Ectodermal cell (in vitro differentiated cells): ENCODE results near the gene ENKD1.
"Not testable (repeated sequence)": the region's sequence is repeated elsewhere in the genome, so short reads cannot be mapped to it uniquely, and the experiment has no call there.

ENCODE experiments used
- H3K27ac ChIP-seq: 2 replicates; pipeline ENCODE4 v1.7.0; 2013; ENCODE audit warnings: mild to moderate bottlenecking, low read depth, low read length; ENCODE audit not compliant: insufficient read depth, poor library complexity, severe bottlenecking
- H3K27me3 ChIP-seq: 2 replicates; pipeline ENCODE4 v1.7.0; 2013; ENCODE audit warnings: mild to moderate bottlenecking, low read length; ENCODE audit not compliant: insufficient read depth, control insufficient read depth, poor library complexity, severe bottlenecking
- H3K36me3 ChIP-seq: one replicate; pipeline ENCODE4 v1.7.0; 2013; ENCODE audit warnings: low read length; ENCODE audit not compliant: control insufficient read depth, insufficient read depth
- H3K4me1 ChIP-seq: one replicate; pipeline ENCODE4 v1.7.0; 2013; ENCODE audit warnings: low read length; ENCODE audit not compliant: control insufficient read depth, insufficient read depth
- H3K4me3 ChIP-seq: 2 replicates; pipeline ENCODE4 v1.7.0; 2013; ENCODE audit warnings: low read depth, low read length, control low read depth; ENCODE audit not compliant: insufficient read depth
- H3K9me3 ChIP-seq: 2 replicates; pipeline ENCODE4 v1.7.0; 2013; ENCODE audit warnings: mild to moderate bottlenecking, low read length, moderate library complexity; ENCODE audit not compliant: control insufficient read depth
- WGBS, 2 experiments: methylation state at CpG; one replicate each; pipeline ENCODE4 v1.1.7; 2013; ENCODE audit warnings: missing lambda C conversion rate in 2 of 2; 5-methylcytosine and 5-hydroxymethylcytosine counted together

The ENKD1 gene

DNA sequence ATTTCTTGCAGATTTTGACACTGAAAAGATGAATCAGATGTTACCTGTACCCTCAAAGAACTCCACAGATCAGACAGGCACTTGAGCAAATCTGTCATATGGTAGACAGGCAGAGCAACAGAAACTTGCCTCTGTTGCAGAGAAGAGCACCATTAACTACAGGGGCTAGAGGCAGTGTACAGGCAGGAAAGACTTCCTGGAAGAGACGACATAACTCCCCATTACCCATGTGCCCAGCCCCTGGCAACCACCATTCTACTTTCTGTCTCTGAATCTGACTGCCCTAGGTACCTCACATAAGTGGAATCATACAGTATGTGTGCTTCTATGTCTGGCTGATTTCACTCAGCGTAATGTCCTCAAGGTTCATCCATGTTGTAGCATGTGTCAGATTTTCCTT is 37.1 kb upstream of the ENKD1 start:
- H3K4me1 ChIP-seq, result peaks cover 7% of the 10 kb centered on the region
- 89 to 91% methylated on average over 2 of the region's 2 CpGs for WGBS, 2 experiments
- no peaks in the 10 kb centered on the region for H3K9me3 ChIP-seq
- H3K27ac ChIP-seq, result no peak overlapping the region
- no peaks in the 10 kb centered on the region for H3K36me3 ChIP-seq
- H3K4me3 ChIP-seq, result no peak overlapping the region
- no peaks in the 10 kb centered on the region for H3K27me3 ChIP-seq

GRCh38 chr16:67702130-67702529 is 35.6 kb upstream of the ENKD1 start:
- Histone ChIP-seq H3K4me1 (peaks cover 7% of the 10 kb centered on the region), H3K36me3 (no peaks in the 10 kb centered on the region), H3K27me3 (no peaks in the 10 kb centered on the region), H3K9me3 (no peaks in the 10 kb centered on the region), H3K27ac (no peak overlapping the region), H3K4me3 (no peak overlapping the region)
- WGBS, 2 experiments, result 92 to 93% methylated on average over 4 of the region's 4 CpGs

- Histone ChIP-seq H3K4me3 (no peak overlapping the region), H3K9me3 (no peaks in the 10 kb centered on the region), H3K27me3 (no peaks in the 10 kb centered on the region), H3K4me1 (peaks cover 7% of the 10 kb centered on the region), H3K27ac (no peak overlapping the region), H3K36me3 (no peaks in the 10 kb centered on the region)
- 94 to 100% methylated on average over 1 of the region's 1 CpG for WGBS, 2 experiments
Observed at GRCh38 chr16:67701420-67701819, 34.9 kb upstream of the ENKD1 start.

GRCh38 chr16:67699265-67699664 is 32.7 kb upstream of the ENKD1 start:
- WGBS, 2 experiments, result 95% methylated on average over 7 of the region's 7 CpGs
- no peak overlapping the region for H3K4me3 ChIP-seq
- no peaks in the 10 kb centered on the region for H3K27me3 ChIP-seq
- peaks cover 7% of the 10 kb centered on the region for H3K4me1 ChIP-seq
- no peaks in the 10 kb centered on the region for H3K36me3 ChIP-seq
- H3K27ac ChIP-seq, result no peak overlapping the region
- H3K9me3 ChIP-seq, result no peaks in the 10 kb centered on the region

GRCh38 chr16:67697422-67698185 is 31.1 kb upstream of the ENKD1 start:
- Histone ChIP-seq H3K4me3 (no peak overlapping the region), H3K36me3 (no peaks in the 10 kb centered on the region), H3K27me3 (no peaks in the 10 kb centered on the region), H3K27ac (no peak overlapping the region), H3K4me1 (peaks cover 7% of the 10 kb centered on the region), H3K9me3 (no peaks in the 10 kb centered on the region)
- WGBS, 2 experiments, result 94% methylated on average over 4 of the region's 4 CpGs

- H3K4me3 ChIP-seq, result no peak overlapping the region
- peaks cover 2% of the 10 kb centered on the region for H3K36me3 ChIP-seq
- no peaks in the 10 kb centered on the region for H3K4me1 ChIP-seq
- WGBS, 2 experiments, result 89 to 94% methylated on average over 2 of the region's 2 CpGs
- no peaks in the 10 kb centered on the region for H3K9me3 ChIP-seq
- no peak overlapping the region for H3K27ac ChIP-seq
- no peaks in the 10 kb centered on the region for H3K27me3 ChIP-seq
Observed at GRCh38 chr16:67694611-67695010, 28.1 kb upstream of the ENKD1 start.

DNA sequence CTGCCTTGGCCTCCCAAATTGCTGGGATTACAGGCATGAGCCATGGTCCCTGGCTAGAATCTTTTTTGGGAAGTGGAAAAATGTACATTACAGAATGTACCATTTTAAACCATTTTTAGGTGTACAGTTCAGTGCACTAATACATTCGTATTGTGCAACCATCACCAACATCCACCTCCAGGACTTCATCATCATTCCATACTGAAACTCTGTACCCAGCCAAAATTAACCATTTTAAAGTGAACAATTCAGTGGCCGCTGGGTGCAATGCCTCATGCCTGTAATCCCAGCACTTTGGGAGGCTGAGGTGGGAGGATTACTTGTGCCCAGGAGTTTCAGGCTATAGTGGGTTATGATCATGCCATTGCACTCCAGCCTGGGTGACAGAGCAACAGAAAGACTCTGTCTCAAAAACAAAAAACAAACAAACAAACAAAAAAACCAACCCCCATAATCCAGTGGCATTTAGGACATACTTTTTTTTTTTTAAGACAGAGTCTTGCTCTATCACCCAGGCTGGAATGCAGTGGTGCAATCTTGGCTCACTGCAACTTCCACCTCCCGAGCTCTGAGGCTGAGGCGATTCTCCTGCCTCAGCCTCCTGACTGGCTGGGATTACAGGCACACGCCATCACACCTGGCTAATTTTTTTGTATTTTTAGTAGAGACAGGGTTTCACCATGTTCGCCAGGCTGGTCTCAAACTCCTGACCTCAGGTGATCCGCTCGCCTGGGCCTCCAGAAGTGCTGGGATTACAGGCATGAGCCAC is 27.2 kb upstream of the ENKD1 start:
- H3K4me3 ChIP-seq, H3K36me3 ChIP-seq, H3K27me3 ChIP-seq, H3K4me1 ChIP-seq, H3K9me3 ChIP-seq, H3K27ac ChIP-seq: not testable (repeated sequence)
- WGBS, 2 experiments, result 95 to 96% methylated on average over 8 of the region's 8 CpGs

DNA sequence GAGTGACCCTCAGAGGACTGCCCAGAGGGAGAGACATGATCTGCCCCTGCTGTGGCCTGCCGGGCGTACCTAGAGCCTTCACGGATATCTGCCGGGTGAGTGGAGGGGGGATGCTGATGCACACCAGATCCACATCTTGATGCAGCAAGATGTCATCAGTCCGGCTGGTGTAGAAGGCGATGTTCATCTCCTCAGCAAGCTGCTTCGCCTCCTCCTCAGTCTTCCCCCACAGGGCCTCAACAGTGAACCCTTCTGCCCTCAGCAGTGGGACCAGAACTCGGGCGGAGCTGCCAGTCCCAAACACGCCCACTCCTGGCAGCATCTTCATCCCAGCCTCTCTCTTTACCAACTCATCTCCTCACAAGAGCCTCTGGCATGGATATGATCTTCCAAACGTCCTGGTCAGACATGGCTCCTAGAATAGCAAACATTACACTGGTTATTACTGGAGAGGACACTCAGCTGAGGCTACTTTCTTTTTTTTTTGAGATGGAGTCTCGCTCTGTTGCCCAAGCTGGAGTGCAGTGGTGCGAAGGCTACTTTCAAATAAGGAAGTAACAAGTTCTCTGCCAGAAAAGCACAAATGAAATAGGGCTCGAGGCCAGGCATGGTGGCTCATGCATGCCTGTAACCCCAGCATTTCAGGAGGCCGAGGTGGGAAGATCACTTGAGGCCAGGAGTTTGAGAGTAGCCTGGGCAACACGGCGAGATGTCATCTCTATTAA is 19.0 kb upstream of the ENKD1 start:
- Histone ChIP-seq H3K4me3 (no peak overlapping the region), H3K9me3 (no peaks in the 10 kb centered on the region), H3K4me1 (no peaks in the 10 kb centered on the region), H3K27ac (no peak overlapping the region), H3K27me3 (no peaks in the 10 kb centered on the region), H3K36me3 (peaks cover 14% of the 10 kb centered on the region)
- WGBS, 2 experiments, result 92 to 94% methylated on average over 17 of the region's 17 CpGs

DNA sequence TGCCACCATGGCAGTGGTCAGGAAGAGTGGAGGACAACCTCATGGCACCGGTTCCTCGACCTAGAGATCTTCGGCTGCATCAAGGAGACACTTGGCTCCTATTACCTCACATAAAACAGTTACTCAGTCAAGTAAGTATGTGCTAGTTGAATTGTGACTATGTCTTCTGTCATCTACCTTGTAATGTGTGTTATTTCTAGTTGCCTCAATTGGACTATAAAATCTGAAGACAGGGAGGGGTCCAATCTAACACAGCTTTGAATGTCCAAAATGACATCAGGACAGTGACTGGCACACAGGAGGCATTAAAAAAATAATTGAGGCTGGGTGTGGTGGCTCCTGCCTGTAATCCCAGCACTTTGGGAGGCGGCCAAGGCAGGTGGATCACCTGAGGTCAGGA is 17.2 kb upstream of the ENKD1 start:
- no peak overlapping the region for H3K4me3 ChIP-seq
- H3K4me1 ChIP-seq, result no peaks in the 10 kb centered on the region
- H3K27me3 ChIP-seq, result no peaks in the 10 kb centered on the region
- peaks cover 11% of the 10 kb centered on the region for H3K36me3 ChIP-seq
- no peaks in the 10 kb centered on the region for H3K9me3 ChIP-seq
- H3K27ac ChIP-seq, result no peak overlapping the region
- WGBS, 2 experiments, result 94 to 98% methylated on average over 4 of the region's 4 CpGs
